ENCODE measurements around the gene PDE10A. TPM values are rescaled to one million over a fixed set of nuclear protein-coding genes. Genes with fewer than 3 reads are reported as not detected.

PDE10A gene
- total RNA-seq, 1 experiment from 2014 or later: 0.31 TPM

- Histone ChIP-seq H4K20me1 (ENCODE audit: control insufficient read depth, insufficient read depth, insufficient read length) (no peaks in the 10 kb centered on the region), H3K4me1 (ENCODE audit: insufficient read depth, low read length) (no peaks in the 10 kb centered on the region), H3K9me3 (ENCODE audit: control insufficient read depth, low read depth, low read length) (no peaks in the 10 kb centered on the region), H3K79me1 (ENCODE audit: insufficient read depth, low read depth, low read length, poor library complexity, severe bottlenecking) (no peaks in the 10 kb centered on the region), H4K91ac (ENCODE audit: insufficient read length, low read depth, low read length) (no peak overlapping the region), H3K23me2 (ENCODE audit: insufficient read length, low read depth, low read length, poor library complexity, severe bottlenecking) (no peaks in the 10 kb centered on the region), H3K4ac (ENCODE audit: low read depth, low read length) (no peak overlapping the region), H3K9ac (ENCODE audit: extremely low read depth, insufficient read length, low read length) (no peak overlapping the region), H3K79me2 (ENCODE audit: insufficient read depth, low read length) (no peaks in the 10 kb centered on the region), H2BK12ac (ENCODE audit: insufficient read length, low read depth, low read length) (no peak overlapping the region), H3K27ac (ENCODE audit: insufficient read length, low read depth, low read length) (no peak overlapping the region), H3K18ac (ENCODE audit: insufficient read length, low read depth, low read length) (no peak overlapping the region), H3K56ac (ENCODE audit: insufficient read length, low read depth, low read length) (no peak overlapping the region), H2BK120ac (ENCODE audit: low read depth, low read length, poor library complexity, severe bottlenecking) (no peak overlapping the region), H3K27me3 (ENCODE audit: insufficient read depth, low read length) (no peaks in the 10 kb centered on the region), H2BK20ac (ENCODE audit: low read depth, low read length, poor library complexity, severe bottlenecking) (no peak overlapping the region), H2AFZ (ENCODE audit: low read length) (no peak overlapping the region), H4K8ac (replicated peaks; ENCODE audit: insufficient read length, low read depth, low read length) (no peak overlapping the region), H2BK5ac (ENCODE audit: insufficient read length, low read length) (no peak overlapping the region), H3K23ac (ENCODE audit: insufficient read length, low read depth, low read length) (no peak overlapping the region), H3K4me2 (ENCODE audit: insufficient read depth, insufficient read length, low read length) (no peak overlapping the region), H2AK5ac (ENCODE audit: insufficient read length, low read length) (no peak overlapping the region), H3T11ph (ENCODE audit: low read length) (no peak overlapping the region), H3K14ac (ENCODE audit: insufficient read depth, low read length) (no peak overlapping the region), H2BK15ac (ENCODE audit: low read depth, low read length) (no peak overlapping the region), H4K5ac (ENCODE audit: insufficient read length, low read depth, low read length) (no peak overlapping the region)
- Mint-ChIP-seq H3K36me3 (ENCODE audit: insufficient read depth in 1 of 3, low read depth in 3 of 3) (peaks cover 10 to 16% (median 13%) of the 10 kb centered on the region in 3 experiments), H3K27ac (no peak overlapping the region), H3K9me3 (peaks cover 17 to 18% of the 10 kb centered on the region in 2 experiments), H3K4me3 (no peak overlapping the region), H3K27me3 (ENCODE audit: low read depth) (no peaks in the 10 kb centered on the region), H3K4me1 (peaks cover 6 to 10% of the 10 kb centered on the region in 2 experiments)
- DNase-seq: no peak
- TF ChIP-seq CTCF (conservative IDR thresholded peaks at IDR 0.05): no peak
- WGBS (ENCODE audit: extremely low coverage, insufficient read length, low lambda C conversion rate): no CpG with 5 or more reads among the region's 4 CpGs
Observed at GRCh38 chr6:165443462-165443861, 219.6 kb downstream of the PDE10A start.

Measured in H9 (cell line).